Activated naive CD8-positive, alpha-beta T cell treated with anti-CD3 and anti-CD28 coated beads, Interleukin-2, amount 50 U/mL, for 24 hours (primary cell): ENCODE results near the gene ZMYND15.

Source experiments
- ATAC-seq: fragments of 150-1000 bp; cut with Tn5 transposase; one replicate; pipeline ENCODE4 v1.10.0; 2021
- DNase-seq: peaks from one replicate; pipeline ENCODE4 v3.0.0; 2021
- H3K27ac Mint-ChIP-seq: one replicate; pipeline ENCODE4 v1.8.0; 2021; ENCODE audit warnings: mild to moderate bottlenecking, mixed read lengths
- H3K27me3 Mint-ChIP-seq: one replicate; pipeline ENCODE4 v1.8.0; 2021; ENCODE audit warnings: mixed read lengths
- H3K36me3 Mint-ChIP-seq: one replicate; pipeline ENCODE4 v1.8.0; 2021; ENCODE audit warnings: low read depth, mixed read lengths
- H3K4me1 Mint-ChIP-seq: one replicate; pipeline ENCODE4 v1.8.0; 2021; ENCODE audit warnings: mixed read lengths
- H3K4me3 Mint-ChIP-seq: one replicate; pipeline ENCODE4 v1.8.0; 2021; ENCODE audit warnings: mild to moderate bottlenecking, moderate library complexity, mixed read lengths
- H3K9me3 Mint-ChIP-seq: one replicate; pipeline ENCODE4 v1.8.0; 2021; ENCODE audit warnings: mixed read lengths

Gene ZMYND15

GRCh38 chr17:4777969-4778760, 38.5 kb downstream of the ZMYND15 start:
- Mint-ChIP-seq H3K4me3 (no peak overlapping the region), H3K36me3 (no peaks in the 10 kb centered on the region), H3K4me1 (no peaks in the 10 kb centered on the region), H3K27ac (no peak overlapping the region), H3K9me3 (no peaks in the 10 kb centered on the region), H3K27me3 (peaks cover 28% of the 10 kb centered on the region)
- DNase-seq (no peak), ATAC-seq (no peak)

DNA sequence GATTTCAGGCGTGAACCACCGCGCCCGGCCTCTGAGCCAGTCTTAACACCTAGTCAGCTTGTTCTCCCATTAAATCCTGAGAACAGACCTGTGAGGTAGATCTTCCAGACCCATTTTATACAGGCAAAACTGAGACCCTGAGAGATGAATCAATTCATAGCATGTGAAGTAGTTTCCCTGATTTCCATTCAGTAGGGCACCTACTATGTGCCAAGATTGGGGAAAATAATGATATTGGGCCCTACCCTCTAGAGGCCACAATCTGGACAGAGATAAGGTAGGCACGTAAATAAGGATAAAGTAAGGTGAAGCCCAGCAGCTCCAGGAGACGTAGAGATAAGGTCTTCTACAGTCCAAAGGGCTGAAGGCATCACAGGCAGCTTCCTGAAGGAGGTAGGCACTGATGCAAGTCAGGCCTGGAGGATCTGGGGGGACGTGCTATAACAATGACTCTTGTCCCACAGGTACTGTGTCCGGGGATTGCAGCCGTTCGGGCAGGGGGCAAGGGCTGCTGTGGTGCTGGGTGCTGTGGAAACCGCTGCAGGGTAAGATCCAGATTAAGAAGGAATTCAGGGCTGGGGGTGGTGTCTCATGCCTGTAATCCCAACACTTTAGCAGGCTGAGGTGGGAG, 40.8 kb downstream of the ZMYND15 start:
- no peaks in the 10 kb centered on the region for H3K36me3 Mint-ChIP-seq
- H3K27me3 Mint-ChIP-seq, result peaks cover 47% of the 10 kb centered on the region
- ATAC-seq (no peak), DNase-seq (no peak)
- no peaks in the 10 kb centered on the region for H3K9me3 Mint-ChIP-seq
- H3K27ac Mint-ChIP-seq, result no peak overlapping the region
- H3K4me3 Mint-ChIP-seq, result no peak overlapping the region
- H3K4me1 Mint-ChIP-seq, result peaks cover 2% of the 10 kb centered on the region

- Mint-ChIP-seq H3K27me3 (peaks cover 68% of the 10 kb centered on the region), H3K27ac (no peak overlapping the region), H3K36me3 (no peaks in the 10 kb centered on the region), H3K9me3 (no peaks in the 10 kb centered on the region), H3K4me1 (peaks cover 14% of the 10 kb centered on the region), H3K4me3 (no peak overlapping the region)
- DNase-seq (no peak), ATAC-seq (peak; percentile 39)
Measured at GRCh38 chr17:4782652-4783051, 43.0 kb downstream of the ZMYND15 start.

DNA sequence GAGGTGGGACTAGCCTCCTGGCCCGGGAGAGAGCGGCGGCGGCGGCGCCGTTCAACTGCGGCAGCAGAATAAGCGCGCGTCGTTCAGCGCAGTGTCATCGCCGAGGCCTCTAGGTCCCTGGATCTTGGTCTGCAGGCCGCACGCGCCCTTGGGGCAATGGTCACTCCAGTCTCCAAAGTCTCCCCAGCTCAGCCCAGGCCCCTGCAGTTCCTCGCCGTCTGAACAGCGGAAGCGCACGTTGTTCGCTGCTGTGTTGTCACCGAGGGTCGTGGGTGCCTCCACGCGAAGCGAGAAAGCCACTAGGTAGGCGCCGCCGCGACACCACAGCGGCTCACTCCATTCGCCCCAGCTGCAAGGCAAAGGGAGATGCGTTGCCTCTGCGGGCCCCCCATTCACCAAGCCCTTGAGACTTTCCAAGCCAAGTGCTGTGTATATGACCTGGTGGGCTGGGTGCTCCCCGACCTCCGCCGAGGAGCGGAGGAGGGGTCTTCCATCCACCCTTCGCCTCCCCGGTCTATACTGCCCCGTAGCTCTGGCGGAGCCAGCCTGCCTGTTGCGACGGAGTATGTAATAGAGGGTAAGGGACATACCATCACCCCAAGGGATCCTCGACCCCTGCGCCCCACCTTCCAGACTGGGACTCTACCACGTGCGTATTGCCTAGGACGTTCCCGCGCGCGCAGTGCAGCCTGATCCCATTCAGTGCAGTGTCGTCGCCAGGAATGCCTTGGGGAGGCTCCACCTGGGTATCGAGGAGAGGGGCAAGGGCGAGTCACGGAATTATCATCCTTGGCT, 45.9 kb downstream of the ZMYND15 start:
- peaks cover 19% of the 10 kb centered on the region for H3K4me1 Mint-ChIP-seq
- H3K4me3 Mint-ChIP-seq, result peak overlapping the region; percentile 45
- ATAC-seq, result no peak
- peaks cover 2% of the 10 kb centered on the region for H3K36me3 Mint-ChIP-seq
- H3K27me3 Mint-ChIP-seq, result peaks cover 68% of the 10 kb centered on the region
- DNase-seq, result no peak
- H3K27ac Mint-ChIP-seq, result no peak overlapping the region
- no peaks in the 10 kb centered on the region for H3K9me3 Mint-ChIP-seq

DNA sequence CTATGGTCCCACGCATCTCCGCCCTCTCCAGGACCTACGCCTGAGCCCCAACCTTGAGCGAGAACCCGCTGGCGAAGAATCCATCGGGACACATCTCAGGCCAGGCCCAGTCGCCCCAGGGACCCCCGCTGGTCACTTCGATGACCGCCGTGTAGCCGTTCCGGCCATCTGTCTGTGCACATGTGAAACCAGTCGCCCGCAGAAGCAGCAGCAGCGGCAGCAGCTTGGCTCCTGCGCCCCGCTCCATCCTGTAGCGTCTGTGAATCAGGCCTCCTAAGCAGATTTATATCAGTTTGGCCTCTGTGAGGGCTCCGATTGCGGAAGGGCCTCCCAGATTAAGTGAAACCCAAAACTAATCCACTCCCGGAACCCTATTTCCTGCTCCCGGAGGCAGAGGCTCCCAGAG, 46.5 kb downstream of the ZMYND15 start, which contains the start of gene VMO1:
Gene VMO1, minus strand, starts transcription at position 259 of the 406 bp plus-strand sequence. Its CDS starts 12 bp downstream, at position 247.
- H3K9me3 Mint-ChIP-seq, result no peaks in the 10 kb centered on the region

DNA sequence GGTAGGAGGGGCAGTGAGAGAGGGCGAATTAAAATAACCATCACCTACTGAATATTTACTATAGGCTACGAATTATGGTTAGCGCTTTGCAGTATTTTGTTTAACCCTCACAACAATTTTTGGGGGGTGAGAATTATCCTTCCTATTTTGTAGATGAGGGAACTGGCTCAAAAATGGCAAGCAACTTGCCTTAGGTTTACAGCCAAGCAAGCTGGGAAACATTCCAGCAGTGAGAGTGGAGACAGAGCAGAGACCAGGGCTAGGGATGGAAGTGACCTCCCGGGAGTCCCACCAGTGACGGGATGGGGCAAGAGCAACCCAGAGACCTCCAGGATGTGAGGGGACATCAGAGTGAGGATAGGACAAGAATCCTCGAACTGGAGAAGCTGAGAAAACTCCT, 46.9 kb downstream of the ZMYND15 start:
- Mint-ChIP-seq H3K9me3 (no peaks in the 10 kb centered on the region), H3K4me3 (no peak overlapping the region), H3K36me3 (peaks cover 2% of the 10 kb centered on the region), H3K27ac (no peak overlapping the region), H3K4me1 (peaks cover 27% of the 10 kb centered on the region), H3K27me3 (peaks cover 63% of the 10 kb centered on the region)
- ATAC-seq (no peak), DNase-seq (no peak)

More for the DNA sequence above, 46.5 kb downstream of the ZMYND15 start, which contains the start of gene VMO1:
- Mint-ChIP-seq H3K27ac (no peak within 1 kb of the TSS), H3K4me3 (peak within 1 kb of the TSS; percentile 45), H3K36me3 (peaks cover 2% of the 10 kb centered on the region), H3K4me1 (peaks cover 25% of the 10 kb centered on the region), H3K27me3 (peaks cover 63% of the 10 kb centered on the region)
- ATAC-seq, result no peak
- no peak for DNase-seq

- Mint-ChIP-seq H3K27me3 (peaks cover 55% of the 10 kb centered on the region), H3K27ac (no peak overlapping the region), H3K4me1 (peaks cover 27% of the 10 kb centered on the region), H3K36me3 (peaks cover 2% of the 10 kb centered on the region), H3K9me3 (no peaks in the 10 kb centered on the region), H3K4me3 (no peak overlapping the region)
- DNase-seq (no peak), ATAC-seq (no peak)
Measured at GRCh38 chr17:4788159-4788806, 48.6 kb downstream of the ZMYND15 start.

DNA sequence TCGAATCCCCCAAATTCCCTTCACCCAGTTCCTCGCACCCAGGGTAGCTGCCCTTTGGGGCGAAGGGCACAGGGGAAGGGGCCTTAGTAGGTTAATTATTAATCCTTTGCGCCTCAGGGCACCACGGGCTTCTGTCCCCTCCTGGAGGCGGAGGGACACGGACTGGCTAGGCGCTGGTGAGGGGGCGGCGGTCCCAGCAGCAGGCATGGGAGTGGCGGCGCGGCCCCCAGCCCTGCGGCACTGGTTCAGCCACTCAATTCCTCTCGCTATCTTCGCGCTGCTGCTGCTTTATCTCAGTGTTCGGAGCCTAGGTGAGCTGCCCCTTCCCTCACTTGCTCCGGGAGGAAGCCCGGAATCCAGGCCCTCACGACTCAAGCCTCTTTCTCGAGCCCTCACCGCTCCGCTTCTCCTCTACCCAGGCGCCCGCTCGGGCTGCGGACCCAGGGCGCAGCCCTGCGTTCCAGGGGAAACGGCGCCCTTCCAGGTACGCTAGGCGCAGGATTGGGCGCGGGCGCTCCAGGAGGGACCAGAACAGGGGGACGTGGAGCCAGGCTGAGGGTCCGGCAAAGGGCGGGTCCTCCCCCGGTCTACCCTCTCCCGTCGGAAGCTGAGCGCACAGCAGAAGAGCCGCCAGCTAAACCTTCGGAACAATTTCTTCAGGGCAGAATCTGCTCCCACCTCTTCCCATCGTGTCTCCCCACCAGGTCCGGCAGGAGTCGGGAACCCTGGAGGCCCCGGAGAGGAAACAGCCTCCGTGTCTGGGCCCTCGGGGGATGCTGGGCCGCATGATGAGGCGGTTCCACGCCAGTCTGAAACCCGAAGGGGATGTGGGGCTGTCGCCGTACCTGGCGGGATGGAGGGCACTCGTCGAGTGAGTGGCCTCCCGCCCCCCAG, 49.4 kb downstream of the ZMYND15 start, which contains the start of gene GLTPD2:
Gene GLTPD2, plus strand, starts transcription at position 158 of the 894 bp plus-strand sequence. Its CDS starts 48 bp downstream, at position 206.
- peak within 1 kb of the TSS; percentile 78 for H3K4me3 Mint-ChIP-seq
- no peak for ATAC-seq
- peaks cover 2% of the 10 kb centered on the region for H3K36me3 Mint-ChIP-seq
- no peak for DNase-seq
- no peak within 1 kb of the TSS for H3K27ac Mint-ChIP-seq
- no peaks in the 10 kb centered on the region for H3K9me3 Mint-ChIP-seq
- H3K27me3 Mint-ChIP-seq, result peaks cover 51% of the 10 kb centered on the region
- peaks cover 27% of the 10 kb centered on the region for H3K4me1 Mint-ChIP-seq

- H3K4me3 Mint-ChIP-seq, result peak overlapping the region; percentile 78
- no peak overlapping the region for H3K27ac Mint-ChIP-seq
- H3K36me3 Mint-ChIP-seq, result peaks cover 2% of the 10 kb centered on the region
- ATAC-seq (no peak), DNase-seq (no peak)
- no peaks in the 10 kb centered on the region for H3K9me3 Mint-ChIP-seq
- H3K27me3 Mint-ChIP-seq, result peaks cover 45% of the 10 kb centered on the region
- peaks cover 27% of the 10 kb centered on the region for H3K4me1 Mint-ChIP-seq
Measured at GRCh38 chr17:4789701-4789950, 50.0 kb downstream of the ZMYND15 start.

GRCh38 chr17:4789951-4790704, 50.5 kb downstream of the ZMYND15 start:
- H3K9me3 Mint-ChIP-seq, result no peaks in the 10 kb centered on the region
- peak; percentile 87 for DNase-seq

GRCh38 chr17:4790705-4791088, 51.1 kb downstream of the ZMYND15 start:
- peaks cover 37% of the 10 kb centered on the region for H3K27me3 Mint-ChIP-seq

More at GRCh38 chr17:4789951-4790704, 50.5 kb downstream of the ZMYND15 start:
- ATAC-seq, result peak; percentile 93
- peaks cover 2% of the 10 kb centered on the region for H3K36me3 Mint-ChIP-seq
- peak overlapping the region; percentile 35 for H3K27ac Mint-ChIP-seq
- peak overlapping the region; percentile 78 for H3K4me3 Mint-ChIP-seq
- peaks cover 27% of the 10 kb centered on the region for H3K4me1 Mint-ChIP-seq
- H3K27me3 Mint-ChIP-seq, result peaks cover 43% of the 10 kb centered on the region

GRCh38 chr17:4795168-4795567, 55.5 kb downstream of the ZMYND15 start:
- Mint-ChIP-seq H3K27me3 (peaks cover 7% of the 10 kb centered on the region), H3K4me1 (peaks cover 28% of the 10 kb centered on the region), H3K4me3 (peak overlapping the region; percentile 100), H3K27ac (peak overlapping the region; percentile 97), H3K9me3 (no peaks in the 10 kb centered on the region), H3K36me3 (peaks cover 19% of the 10 kb centered on the region)
- no peak for DNase-seq
- no peak for ATAC-seq

More at GRCh38 chr17:4790705-4791088, 51.1 kb downstream of the ZMYND15 start:
- Mint-ChIP-seq H3K4me3 (peak overlapping the region; percentile 61), H3K9me3 (no peaks in the 10 kb centered on the region), H3K27ac (peak overlapping the region; percentile 35), H3K4me1 (peaks cover 26% of the 10 kb centered on the region), H3K36me3 (peaks cover 2% of the 10 kb centered on the region)
- DNase-seq, result no peak
- no peak for ATAC-seq
